HG03097 (cell line): ENCODE data around the gene STAB2.
"Not testable (repeated sequence)": the region's sequence is repeated elsewhere in the genome, so short reads cannot be mapped to it uniquely, and the experiment has no call there.

Experiments used
- ATAC-seq: cut with Tn5 transposase; IDR thresholded peaks from one replicate; pipeline ENCODE4 v1.9.1; 2021; ENCODE audit not compliant: unreplicated experiment, low FRiP score

The STAB2 gene

DNA sequence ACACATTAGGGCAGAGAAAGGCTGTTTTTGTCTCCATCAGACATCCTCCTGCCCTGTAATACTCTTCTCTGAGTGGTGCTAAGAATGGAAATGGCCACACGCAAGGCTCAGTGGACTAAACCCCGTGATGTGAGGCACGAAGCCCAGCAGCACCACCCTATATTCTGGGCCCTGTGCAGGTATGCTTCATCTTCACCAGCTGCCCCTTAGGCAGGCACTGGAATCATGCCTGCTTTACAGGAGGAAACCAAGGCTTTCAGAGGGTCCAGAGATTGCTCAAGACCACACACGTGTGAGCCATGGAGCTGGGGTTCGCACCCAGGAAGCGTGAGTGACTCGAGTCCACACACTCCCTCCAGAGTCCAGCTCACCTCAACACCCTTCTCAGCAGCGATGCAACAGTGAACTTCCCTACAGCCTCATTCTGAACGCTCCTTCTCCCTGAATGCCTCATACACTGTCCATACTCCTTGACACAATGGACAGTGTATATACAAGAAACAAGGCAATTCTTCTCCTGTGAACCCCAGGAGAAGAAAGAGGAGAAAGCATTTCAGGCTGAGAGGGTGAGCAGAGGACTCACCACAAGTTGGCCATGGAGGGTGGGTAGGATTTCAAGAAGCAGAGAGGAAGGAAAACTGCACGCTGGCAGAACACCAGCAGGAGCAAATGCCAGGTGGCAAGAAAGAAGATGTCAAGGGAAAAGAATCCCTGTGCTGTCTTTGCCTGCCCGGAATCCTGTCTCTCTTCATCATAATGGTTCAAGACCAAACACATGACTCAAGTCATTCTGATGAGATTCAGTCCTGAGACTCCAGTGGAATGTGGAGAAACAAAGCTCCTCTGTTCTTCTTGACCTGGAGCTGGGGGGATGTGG lies 214.9 kb downstream of the STAB2 start:
- ATAC-seq: no peak

GRCh38 chr12:103802586-103802886 lies 215.5 kb downstream of the STAB2 start:
- ATAC-seq: no peak

GRCh38 chr12:103803847-103804246 lies 216.8 kb downstream of the STAB2 start:
- no peak for ATAC-seq

DNA sequence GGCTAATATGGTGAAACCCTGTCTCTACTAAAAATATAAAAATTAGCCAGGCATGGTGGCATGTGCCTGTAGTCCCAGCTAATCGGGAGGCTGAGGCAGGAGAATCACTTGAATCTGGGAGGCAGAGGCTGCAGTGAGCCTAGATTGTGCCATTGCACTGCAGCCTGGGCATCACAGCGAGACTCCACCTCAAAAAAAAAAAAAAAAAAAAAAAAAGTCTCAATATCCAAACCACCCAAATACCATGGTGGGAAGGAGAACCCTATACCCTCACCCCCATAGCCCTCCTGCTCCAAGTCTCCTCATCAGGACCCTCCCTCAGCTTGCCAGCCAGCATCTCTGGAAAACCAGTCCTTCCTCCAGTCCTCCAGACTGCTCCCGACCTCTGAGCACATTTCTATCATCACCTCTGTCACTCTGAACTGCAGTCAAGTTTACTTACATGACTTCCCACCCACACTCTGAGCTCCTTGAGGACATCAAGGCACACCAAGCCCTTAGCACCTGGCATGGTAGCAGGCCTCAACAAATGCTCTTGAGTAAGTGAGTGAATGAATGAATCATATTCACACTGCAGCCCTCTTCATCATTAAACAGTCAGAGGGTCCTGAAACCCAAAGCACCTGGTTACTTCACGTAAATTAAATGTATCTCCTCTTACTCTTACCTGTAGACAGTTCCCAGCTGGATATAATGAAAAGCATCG lies 218.7 kb downstream of the STAB2 start:
- no peak for ATAC-seq

DNA sequence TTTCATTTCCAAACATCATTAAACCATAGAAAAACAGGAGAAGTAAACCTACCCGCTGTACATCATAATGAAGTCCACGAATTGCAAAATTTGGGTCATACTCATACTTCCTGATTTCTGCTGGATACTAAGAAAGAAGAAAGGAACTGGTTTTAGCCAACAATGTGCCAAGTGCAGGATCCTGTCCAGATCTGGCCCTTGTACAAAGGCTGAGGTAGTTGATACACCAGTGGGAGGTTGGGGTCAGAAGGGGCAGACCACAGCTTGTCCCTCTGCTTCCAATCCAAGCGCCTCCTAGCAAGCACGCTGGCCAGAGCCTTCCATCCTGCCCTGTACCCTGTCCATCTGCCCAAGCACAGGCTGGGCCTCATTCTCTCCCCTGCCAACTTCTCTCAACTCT lies 219.7 kb downstream of the STAB2 start:
- no peak for ATAC-seq

- no peak for ATAC-seq
These were observed 220.6 kb downstream of the STAB2 start for GRCh38 chr12:103807561-103808238.

- ATAC-seq: no peak
These were observed 221.3 kb downstream of the STAB2 start for GRCh38 chr12:103808239-103808880.

DNA sequence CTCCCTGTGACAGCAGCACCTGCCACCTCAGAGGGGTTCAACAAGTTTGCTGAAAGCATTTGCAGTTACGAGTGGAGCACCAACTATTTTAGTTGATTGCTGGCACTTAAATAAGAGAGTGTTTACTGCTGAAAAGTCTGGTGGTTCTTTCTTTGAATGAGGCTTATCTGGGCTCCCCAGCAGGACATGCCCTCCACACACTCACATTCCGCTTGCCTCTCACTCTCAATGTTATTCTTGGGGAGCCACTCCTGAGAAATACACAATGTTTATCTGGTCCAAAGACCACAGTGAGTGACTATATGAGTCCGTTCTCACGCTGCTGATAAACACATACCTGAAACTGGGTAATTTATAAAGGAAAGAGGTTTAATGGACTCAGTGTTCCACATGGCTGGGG lies 222.1 kb downstream of the STAB2 start:
- no peak for ATAC-seq

GRCh38 chr12:103809639-103810038 lies 222.6 kb downstream of the STAB2 start:
- not testable (repeated sequence) for ATAC-seq

DNA sequence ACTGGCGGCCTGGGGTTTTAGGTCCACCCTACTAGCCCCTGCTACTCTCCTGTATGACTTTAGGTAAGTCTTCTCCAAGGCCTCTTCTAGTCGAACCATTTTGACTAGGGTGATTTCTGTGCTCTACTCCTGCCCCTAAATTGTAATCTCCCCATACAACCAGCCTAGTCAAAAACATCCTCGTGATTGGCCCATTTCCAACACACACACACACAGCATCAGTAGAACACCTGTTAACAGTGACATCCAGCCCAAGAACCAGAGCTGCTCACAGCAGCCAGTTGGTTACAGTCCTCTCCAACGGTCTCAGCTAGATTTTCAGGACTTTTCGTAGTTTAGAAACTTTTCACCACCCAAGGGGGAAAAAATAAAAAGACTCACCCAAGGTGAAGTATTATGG lies 223.0 kb downstream of the STAB2 start:
- no peak for ATAC-seq

- no peak for ATAC-seq
These were observed 224.7 kb downstream of the STAB2 start for GRCh38 chr12:103811791-103812190.

- ATAC-seq: no peak
These were observed 225.7 kb downstream of the STAB2 start for GRCh38 chr12:103812789-103813188.

- no peak for ATAC-seq
These were observed 226.4 kb downstream of the STAB2 start for GRCh38 chr12:103813426-103813825.

- no peak for ATAC-seq
These were observed 226.9 kb downstream of the STAB2 start for GRCh38 chr12:103813949-103814348.

DNA sequence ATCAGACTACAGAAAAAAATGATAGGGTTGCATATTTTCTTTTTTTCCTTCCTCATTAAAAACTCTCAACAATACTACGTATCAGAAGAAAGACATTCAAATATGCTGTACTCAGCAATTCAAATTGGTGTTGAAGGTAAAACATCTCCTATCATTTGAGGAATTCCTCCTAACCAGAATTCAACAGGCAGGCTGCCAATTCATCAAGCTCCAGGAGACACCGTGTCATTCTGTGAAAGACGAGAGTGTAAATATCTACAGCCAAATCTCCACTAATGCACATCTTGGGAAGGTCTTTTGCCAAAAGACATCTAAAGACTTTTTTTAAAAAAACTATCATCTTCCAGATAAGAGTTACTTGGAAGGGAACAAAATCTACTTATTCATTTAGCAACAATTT lies 227.4 kb downstream of the STAB2 start:
- no peak for ATAC-seq
